LNCaP clone FGC (cell line): ENCODE results near the gene LMX1B.

ENCODE experiments used
- DNase-seq: peaks from one replicate; pipeline ENCODE4 v3.0.0-alpha.2; 2011; ENCODE audit warnings: low read depth
- H3K4me3 ChIP-seq: 2 replicates; pipeline ENCODE4 v1.5.1; 2011; ENCODE audit warnings: mild to moderate bottlenecking, low read depth, low read length, control low read depth
- CTCF ChIP-seq: IDR thresholded peaks from 2 replicates; pipeline ENCODE4 v1.5.1; 2012; ENCODE audit warnings: mild to moderate bottlenecking; ENCODE audit not compliant: control insufficient read depth, insufficient read depth; ENCODE audit errors: extremely low read depth

The LMX1B gene

GRCh38 chr9:126692041-126692758, 78.5 kb downstream of the LMX1B start:
- no peak for DNase-seq
- TF ChIP-seq CTCF, result no peak
- no peak overlapping the region for H3K4me3 ChIP-seq

- no peak for DNase-seq
- TF ChIP-seq CTCF, result no peak
- H3K4me3 ChIP-seq, result no peak overlapping the region
Measured at GRCh38 chr9:126692759-126693427, 79.2 kb downstream of the LMX1B start.

GRCh38 chr9:126693428-126693944, 79.8 kb downstream of the LMX1B start:
- TF ChIP-seq CTCF, result no peak

GRCh38 chr9:126694206-126695081, 80.7 kb downstream of the LMX1B start:
- DNase-seq, result no peak
- no peak overlapping the region for H3K4me3 ChIP-seq
- no peak for TF ChIP-seq CTCF

More at GRCh38 chr9:126693428-126693944, 79.8 kb downstream of the LMX1B start:
- no peak overlapping the region for H3K4me3 ChIP-seq
- DNase-seq, result no peak

- no peak for DNase-seq
- no peak for TF ChIP-seq CTCF
- no peak overlapping the region for H3K4me3 ChIP-seq
Measured at GRCh38 chr9:126695186-126695585, 81.5 kb downstream of the LMX1B start.

GRCh38 chr9:126695701-126696400, 82.1 kb downstream of the LMX1B start:
- no peak for TF ChIP-seq CTCF
- DNase-seq, result no peak
- H3K4me3 ChIP-seq, result no peak overlapping the region
